Germinal center (tissue), 1 donor: ENCODE data around the gene RIMS4.
A peak's percentile ranks its signal among the peaks of the same experiment; 100 is the strongest.

ENCODE experiments used
- DNase-seq: peaks from one replicate; pipeline ENCODE4 v3.0.0; 2012; ENCODE audit warnings: mixed read lengths, low spot score

Gene RIMS4

DNA sequence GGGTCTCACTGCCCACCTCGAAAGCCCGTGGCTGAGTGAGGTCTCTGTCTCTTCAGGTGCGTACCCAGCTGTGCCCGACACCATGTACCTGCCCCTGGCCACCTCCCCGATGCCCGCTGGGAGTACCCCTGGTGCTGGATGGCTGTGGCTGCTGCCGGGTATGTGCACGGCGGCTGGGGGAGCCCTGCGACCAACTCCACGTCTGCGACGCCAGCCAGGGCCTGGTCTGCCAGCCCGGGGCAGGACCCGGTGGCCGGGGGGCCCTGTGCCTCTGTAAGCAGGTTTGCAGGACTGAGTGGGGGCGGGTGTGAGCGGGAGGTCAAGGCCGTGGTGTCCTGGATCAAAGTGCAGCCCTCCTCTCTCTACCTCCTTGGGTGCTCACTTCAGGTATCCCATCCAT is 90.5 kb downstream of the RIMS4 start:
- DNase-seq: no peak

- no peak for DNase-seq
Observed at GRCh38 chr20:44717986-44718385, 92.4 kb downstream of the RIMS4 start.

DNA sequence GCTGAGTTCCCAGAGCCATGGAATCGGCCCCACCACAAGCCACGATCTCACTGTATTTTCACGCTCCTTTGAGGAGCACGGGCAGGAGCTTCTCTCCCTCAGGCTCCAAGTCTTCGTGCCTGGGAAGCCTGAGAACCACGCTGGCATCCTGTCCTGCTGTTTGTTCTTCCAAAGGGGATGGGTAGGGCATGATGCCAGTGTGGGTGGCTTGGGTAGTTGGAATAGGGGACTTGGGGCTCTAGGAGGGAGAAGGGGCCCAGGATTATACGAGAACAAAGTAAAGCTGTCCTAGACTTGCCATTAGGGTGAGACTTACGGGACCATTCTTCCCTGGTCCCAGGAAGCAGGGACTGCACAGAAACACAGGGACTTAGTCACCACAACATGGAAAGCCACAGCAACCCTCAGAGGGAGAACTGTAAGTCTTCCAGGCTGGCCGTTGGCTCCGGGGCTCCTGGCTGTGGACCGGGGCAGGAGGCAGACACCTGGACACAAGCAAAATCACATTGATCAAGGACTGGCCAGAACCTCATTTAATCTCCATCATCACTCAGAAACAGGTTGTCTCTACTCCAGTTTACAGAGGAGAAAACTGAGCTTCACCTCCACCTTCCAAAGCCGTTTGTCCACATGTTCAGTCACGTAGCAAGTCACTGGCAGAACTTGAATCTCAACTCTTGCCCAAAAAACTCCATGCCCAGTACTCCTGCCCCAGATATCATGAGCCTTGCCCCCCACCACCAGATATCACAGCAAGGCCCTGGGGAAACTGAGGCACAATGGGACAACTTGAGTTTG is 93.8 kb downstream of the RIMS4 start:
- DNase-seq: no peak

DNA sequence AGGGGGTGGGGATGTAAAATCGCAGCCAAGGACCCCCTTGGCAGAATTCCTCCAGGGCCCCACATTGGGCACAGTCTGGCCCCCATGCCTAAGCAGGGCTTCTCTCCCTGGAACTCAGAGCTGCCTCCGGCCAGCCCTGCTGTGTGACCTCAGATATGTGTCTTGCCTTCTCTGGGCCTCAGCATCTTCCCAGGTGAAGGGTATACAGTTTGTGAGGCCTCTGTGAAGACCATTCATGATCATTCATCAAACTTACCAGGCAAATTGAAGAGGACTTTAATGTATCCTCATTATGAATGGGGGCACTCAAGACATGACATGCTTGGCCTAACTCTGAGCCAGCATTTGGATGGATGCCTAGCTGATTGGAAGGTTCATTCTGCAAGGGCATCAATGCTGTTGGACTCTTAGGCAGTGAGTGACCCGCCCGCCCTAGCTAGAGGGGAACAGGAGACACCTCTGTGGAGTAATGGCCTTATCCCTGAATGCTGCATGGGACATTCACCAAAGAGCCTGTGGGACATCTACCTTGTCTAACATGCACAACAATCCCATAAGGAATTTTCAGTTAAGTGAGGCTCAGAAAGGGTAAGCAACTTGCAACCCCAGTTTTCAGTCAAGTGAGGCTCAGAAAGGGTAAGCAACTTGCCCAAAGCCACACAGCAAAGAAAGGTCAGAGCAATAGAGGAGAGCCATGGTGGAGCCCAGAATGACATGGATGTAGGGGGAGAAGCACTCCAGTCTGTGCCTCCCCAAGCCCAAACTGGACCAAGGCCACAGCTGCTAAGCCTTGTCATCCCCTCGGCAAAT is 94.6 kb downstream of the RIMS4 start:
- DNase-seq: no peak

DNA sequence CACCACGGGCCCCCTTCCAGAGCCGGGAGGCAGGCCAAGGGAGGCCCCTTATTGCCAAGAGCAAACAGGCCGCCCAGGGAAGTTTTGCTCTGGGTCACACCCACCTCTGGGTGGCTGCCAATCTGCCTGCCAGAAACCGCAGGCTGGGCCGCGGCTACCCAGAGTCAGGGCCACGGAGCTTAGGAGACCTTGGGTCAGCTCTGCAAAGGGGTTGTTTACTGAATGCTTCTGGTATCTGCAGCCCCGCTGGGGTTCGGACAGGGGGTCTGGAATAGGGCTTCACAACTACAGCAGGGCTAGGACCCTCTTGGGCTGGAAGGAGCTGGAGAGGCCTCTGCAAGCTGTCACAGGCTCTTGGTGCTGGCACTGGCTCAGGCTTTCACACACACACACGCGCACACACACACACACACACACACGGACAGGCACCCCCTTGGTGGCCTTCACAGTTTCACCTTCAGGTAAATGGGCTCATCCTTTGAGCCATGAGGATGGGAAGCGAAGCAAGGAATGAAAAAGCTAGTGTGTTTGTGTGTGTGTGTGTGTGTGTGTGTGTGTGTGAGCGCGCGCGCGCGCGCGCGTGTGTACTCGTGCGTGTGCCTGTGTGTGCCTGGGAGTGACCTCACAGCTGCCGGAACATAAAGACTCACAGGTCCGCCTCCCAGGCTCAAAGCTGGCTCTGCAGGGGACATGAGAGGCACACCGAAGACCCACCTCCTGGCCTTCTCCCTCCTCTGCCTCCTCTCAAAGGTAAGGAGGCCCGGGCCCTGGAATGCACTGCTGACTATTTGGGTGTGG is 95.4 kb downstream of the RIMS4 start, which contains the start of gene CCN5:
TSS of gene CCN5 (plus strand) at position 669 of the 798 bp plus-strand sequence. CDS start at position 691, 22 bp downstream.
- DNase-seq: no peak

DNA sequence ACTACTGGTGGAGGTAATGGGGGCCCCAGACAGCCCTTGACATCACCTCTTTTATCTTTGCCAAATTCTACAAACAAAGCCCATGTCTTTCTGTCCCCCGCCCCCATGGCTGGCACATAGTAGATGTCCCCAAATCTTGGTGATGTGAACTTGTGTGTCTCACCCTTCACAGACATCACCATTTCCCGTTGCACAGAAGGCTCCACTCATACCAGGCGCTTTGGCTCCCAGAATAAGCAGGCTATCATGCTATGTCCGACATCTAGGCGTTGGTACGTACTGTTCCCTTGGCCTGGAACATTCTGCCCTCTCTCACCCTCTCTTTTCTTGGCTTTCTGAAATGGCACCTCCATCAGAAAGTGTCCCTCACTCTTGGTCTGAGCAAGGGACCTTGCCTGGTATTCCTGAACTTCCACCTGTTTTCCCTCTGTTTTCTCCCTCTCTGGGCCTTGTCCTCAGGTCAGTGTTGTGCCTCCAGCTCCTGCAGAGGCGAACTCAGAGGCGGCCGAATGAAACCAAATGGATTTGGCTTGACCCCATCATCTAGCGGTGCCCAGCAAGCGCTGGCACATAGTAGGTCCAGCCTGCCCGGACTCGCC is 96.1 kb downstream of the RIMS4 start:
- DNase-seq: no peak

- no peak for DNase-seq
Observed at GRCh38 chr20:44711237-44711636, 99.1 kb downstream of the RIMS4 start.

DNA sequence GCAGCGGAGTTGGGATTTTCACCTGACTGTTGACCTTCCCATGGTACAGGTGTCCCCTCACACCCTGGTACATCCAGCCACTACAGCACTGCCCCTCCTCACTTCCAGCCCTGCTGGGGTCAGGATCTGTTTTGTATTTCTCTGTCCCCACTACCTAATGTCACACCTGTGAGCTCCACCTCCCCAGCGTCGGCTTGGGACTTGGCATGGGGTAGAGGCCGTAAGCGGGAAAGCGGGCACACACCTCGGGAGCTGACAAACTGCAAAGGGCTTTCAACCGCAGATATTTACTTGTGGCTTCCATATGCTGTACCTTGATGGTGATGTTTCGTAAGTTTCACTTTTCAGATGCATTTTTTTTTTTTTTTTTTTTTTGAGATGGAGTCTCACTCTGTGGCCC is 100.5 kb downstream of the RIMS4 start:
- no peak for DNase-seq

GRCh38 chr20:44709380-44709779 is 101.0 kb downstream of the RIMS4 start:
- no peak for DNase-seq

GRCh38 chr20:44707018-44707579 is 103.2 kb downstream of the RIMS4 start:
- no peak for DNase-seq

- DNase-seq: no peak
Observed at GRCh38 chr20:44706301-44707017, 103.9 kb downstream of the RIMS4 start.

- DNase-seq: no peak
Observed at GRCh38 chr20:44705364-44706094, 104.8 kb downstream of the RIMS4 start.

- no peak for DNase-seq
Observed at GRCh38 chr20:44704551-44704971, 105.8 kb downstream of the RIMS4 start.

DNA sequence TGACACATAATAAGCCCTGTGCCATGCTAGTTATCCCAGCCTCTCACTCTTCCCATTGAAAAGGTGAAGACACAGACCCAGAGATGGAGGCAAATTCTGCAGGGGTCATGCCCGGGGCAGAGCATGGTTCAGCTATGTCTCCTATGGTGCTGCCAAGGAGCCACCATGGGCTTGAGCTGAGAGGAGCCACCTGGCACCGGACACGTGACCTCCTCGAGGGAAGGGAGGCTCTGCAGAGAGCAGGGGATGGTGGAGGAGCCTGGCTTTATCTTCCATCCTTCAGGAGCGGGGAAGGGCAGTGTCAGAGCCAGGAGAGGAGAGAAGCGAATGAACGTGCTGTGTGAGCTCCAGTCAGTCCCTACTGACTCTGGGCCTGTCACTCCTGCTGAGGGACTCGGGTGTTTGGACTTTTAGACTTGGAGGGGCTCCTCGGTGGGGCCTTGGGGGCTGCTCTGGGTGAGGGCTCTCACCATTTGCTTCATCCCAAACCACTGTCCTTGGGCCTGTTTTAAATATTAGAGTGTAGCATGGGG is 106.3 kb downstream of the RIMS4 start:
- DNase-seq: no peak

DNA sequence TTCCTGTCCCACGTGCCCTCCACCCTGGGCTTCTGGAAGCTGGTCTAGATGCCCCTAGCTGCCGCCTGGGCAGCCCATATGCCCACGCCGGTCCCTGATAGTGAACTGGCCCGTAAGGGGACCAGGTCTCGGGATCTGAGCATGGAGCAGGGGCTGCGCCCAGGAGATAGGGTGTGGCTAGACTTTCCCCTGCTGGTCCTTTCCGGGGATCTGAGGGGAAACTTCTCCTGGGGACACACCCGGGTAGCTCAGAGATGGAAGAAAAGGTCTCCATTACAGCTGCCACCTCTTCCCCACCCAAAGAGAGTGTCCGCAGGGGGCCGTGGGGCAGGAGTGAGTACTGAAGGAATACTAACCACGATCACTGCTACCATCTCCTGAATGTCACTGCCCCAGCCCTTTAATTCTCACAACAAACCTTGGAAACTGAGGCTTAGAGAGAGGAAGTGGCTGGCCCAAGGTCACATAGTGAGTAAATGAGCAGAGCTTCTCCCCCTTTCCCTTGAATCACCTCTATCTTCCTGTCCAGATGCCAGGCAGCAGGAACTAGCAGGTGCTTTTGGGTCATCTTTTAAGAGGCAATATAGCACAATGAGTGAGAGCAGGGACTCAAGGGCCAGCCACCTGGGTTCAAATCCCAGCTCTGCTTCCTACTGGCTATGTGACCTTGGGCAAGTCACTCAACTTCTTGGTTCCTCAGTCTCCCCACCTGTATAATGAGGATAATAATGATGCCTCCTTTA is 107.0 kb downstream of the RIMS4 start:
- no peak for DNase-seq

DNA sequence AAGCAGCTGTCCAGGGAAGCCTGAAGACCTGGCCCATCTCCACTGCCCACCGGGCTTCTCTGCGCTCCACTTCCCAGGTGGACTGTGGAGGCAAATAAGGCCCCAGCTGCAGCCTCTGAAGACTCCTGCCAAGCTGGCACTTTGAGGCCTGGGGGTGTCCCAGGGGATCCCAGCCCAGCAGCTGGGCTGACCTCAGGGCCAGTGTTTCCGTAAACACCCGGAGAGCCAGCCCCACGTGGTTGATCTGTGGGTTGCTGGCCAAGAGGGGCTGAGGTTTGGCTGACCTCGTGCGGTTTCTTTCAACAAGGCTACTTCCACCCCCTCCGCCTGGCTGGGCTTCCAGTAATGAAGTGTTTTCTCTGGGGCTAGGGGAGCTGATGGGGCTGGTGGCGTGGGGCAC is 107.6 kb downstream of the RIMS4 start:
- DNase-seq: peak; percentile 33

- no peak for DNase-seq
Observed at GRCh38 chr20:44701858-44702256, 108.5 kb downstream of the RIMS4 start.
